Psoas muscle (tissue), 8 donors: ENCODE results near the gene RNF212. TPM values are rescaled to one million over a fixed set of nuclear protein-coding genes. Genes with fewer than 3 reads are reported as not detected.

Experiments
- ATAC-seq, 4 donors: fragments of 200-7000 bp; cut with Tn5 transposase; one replicate each; pipeline ENCODE4 v1.9.1; 2020; ENCODE audit warnings: moderate library complexity in 3 of 4, mild to moderate bottlenecking in 2 of 4
- DNase-seq, 2 donors: peaks; one replicate each; pipeline ENCODE4 v3.0.0-alpha.2; 2020
- H3K27ac ChIP-seq: fragments of 200-600 bp; one replicate; pipeline ENCODE4 v1.8.0; 2022
- H3K27me3 ChIP-seq, 3 donors: fragments of 200-600 bp in 1 of 3; one replicate each; pipeline versions ENCODE4 v1.6.1 to v1.8.0; 2013 to 2022; ENCODE audit warnings: low read length in 2 of 3, mild to moderate bottlenecking in 2 of 3, moderate library complexity in 1 of 3; ENCODE audit not compliant: insufficient read depth in 3 of 3
- H3K36me3 ChIP-seq, 2 donors: fragments of 200-600 bp in 1 of 2; one replicate each; pipeline versions ENCODE4 v1.6.1 to v1.8.0; 2013 to 2022; ENCODE audit warnings: low read depth in 1 of 2, mild to moderate bottlenecking in 1 of 2, moderate library complexity in 1 of 2; ENCODE audit not compliant: insufficient read depth in 1 of 2
- H3K4me1 ChIP-seq: fragments of 200-600 bp; one replicate; pipeline ENCODE4 v1.8.0; 2022
- H3K4me3 ChIP-seq: fragments of 200-600 bp; one replicate; pipeline ENCODE4 v1.8.0; 2022; ENCODE audit warnings: mild to moderate bottlenecking
- H3K9me3 ChIP-seq: fragments of 200-600 bp; one replicate; pipeline ENCODE4 v1.8.0; 2022
- WGBS, 3 donors: extraction: QIAGEN DNeasy Blood & Tissue Kit; methylation state at CpG; one replicate each; pipeline versions ENCODE4 v1.1.6 to v1.1.7; 2013; 5-methylcytosine and 5-hydroxymethylcytosine counted together
- intact Hi-C, 2 donors: fragments of 100-400 bp; cut with DNase I; formaldehyde crosslinking; loops; one replicate each; pipeline versions ENCODE4 v1.11.0 to v1.14.2; 2022
- polyA plus RNA-seq, 3 donors: library from polyadenylated mRNA; stranded (reverse); fragments of 200-250 nt; gene quantifications; one replicate each; pipeline ENCODE4 v1.2.3, GENCODE V29; 2013
- total RNA-seq, 4 donors: library from RNA; stranded (reverse); fragmentation: NEBNext Ultra II Directional in 2 of 4; extraction: Animal tissue kit (Norgen Biotek cat#: 25700) in 2 of 4; gene quantifications; one replicate each; pipeline versions ENCODE4 v1.2.1 to v1.2.4, GENCODE V29; 2021 to 2023
- TF ChIP-seq, protein P1 (sequence below): fragments of 200-600 bp; IDR thresholded peaks from one replicate; pipeline ENCODE4 v1.8.0; 2022; ENCODE audit warnings: antibody characterized with exemption
- donor health status: healthy with polysubstance abuse.
- donor health status: DM: no; HTN: no; CAD: no; lungs with moderate emphysema.
- donor health status: Bipolar disorder and iron deficiency.
- donor health status: healthy.
- donor health status: DM: yes; HTN: yes; CAD: no.
- donor health status: DM: no; HTN: no; CAD: no.
- donor health status: DM: no; HTN: no; CAD: no.
- donor health status: DM: yes; HTN: yes; CAD: no.

RNF212 gene
- total and polyA plus RNA-seq, 7 donors, result 0.03 to 1.5 (median 0.42) TPM

GRCh38 chr4:1074077-1074476 lies 39.3 kb downstream of the RNF212 start:
- peak in 1 of 4 donors; percentile 16 for ATAC-seq
- WGBS, 3 donors, result 81 to 89% (median 83%) methylated on average over 8 to 9 of the region's 9 CpGs

GRCh38 chr4:1072830-1073446 lies 40.4 kb downstream of the RNF212 start:
- ATAC-seq, result no peak
- 27 to 37% (median 32%) methylated on average over 11 of the region's 11 CpGs for WGBS, 3 donors
- H3K27ac ChIP-seq, result no peak overlapping the region
- intact Hi-C loops, result no loop called here
- H3K9me3 ChIP-seq, result no peaks in the 10 kb centered on the region
- no peaks in the 10 kb centered on the region for H3K4me1 ChIP-seq
- H3K4me3 ChIP-seq, result no peak overlapping the region
- peaks cover 0 to 35% (median 7%) of the 10 kb centered on the region in 3 donors for H3K27me3 ChIP-seq
- TF ChIP-seq, protein P1, sequence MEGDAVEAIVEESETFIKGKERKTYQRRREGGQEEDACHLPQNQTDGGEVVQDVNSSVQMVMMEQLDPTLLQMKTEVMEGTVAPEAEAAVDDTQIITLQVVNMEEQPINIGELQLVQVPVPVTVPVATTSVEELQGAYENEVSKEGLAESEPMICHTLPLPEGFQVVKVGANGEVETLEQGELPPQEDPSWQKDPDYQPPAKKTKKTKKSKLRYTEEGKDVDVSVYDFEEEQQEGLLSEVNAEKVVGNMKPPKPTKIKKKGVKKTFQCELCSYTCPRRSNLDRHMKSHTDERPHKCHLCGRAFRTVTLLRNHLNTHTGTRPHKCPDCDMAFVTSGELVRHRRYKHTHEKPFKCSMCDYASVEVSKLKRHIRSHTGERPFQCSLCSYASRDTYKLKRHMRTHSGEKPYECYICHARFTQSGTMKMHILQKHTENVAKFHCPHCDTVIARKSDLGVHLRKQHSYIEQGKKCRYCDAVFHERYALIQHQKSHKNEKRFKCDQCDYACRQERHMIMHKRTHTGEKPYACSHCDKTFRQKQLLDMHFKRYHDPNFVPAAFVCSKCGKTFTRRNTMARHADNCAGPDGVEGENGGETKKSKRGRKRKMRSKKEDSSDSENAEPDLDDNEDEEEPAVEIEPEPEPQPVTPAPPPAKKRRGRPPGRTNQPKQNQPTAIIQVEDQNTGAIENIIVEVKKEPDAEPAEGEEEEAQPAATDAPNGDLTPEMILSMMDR, result peak; percentile 40
- H3K36me3 ChIP-seq, result no peaks in the 10 kb centered on the region
- DNase-seq, result peak in 1 of 2 donors; percentile 39

More at GRCh38 chr4:1074077-1074476, 39.3 kb downstream of the RNF212 start:
- Histone ChIP-seq H3K27ac (no peak overlapping the region), H3K4me1 (no peaks in the 10 kb centered on the region), H3K9me3 (no peaks in the 10 kb centered on the region), H3K27me3 (peaks cover 0 to 36% (median 8%) of the 10 kb centered on the region in 3 donors), H3K36me3 (no peaks in the 10 kb centered on the region), H3K4me3 (no peak overlapping the region)
- TF ChIP-seq, protein P1, result no peak
- intact Hi-C loops, result no loop called here
- DNase-seq, result no peak

DNA sequence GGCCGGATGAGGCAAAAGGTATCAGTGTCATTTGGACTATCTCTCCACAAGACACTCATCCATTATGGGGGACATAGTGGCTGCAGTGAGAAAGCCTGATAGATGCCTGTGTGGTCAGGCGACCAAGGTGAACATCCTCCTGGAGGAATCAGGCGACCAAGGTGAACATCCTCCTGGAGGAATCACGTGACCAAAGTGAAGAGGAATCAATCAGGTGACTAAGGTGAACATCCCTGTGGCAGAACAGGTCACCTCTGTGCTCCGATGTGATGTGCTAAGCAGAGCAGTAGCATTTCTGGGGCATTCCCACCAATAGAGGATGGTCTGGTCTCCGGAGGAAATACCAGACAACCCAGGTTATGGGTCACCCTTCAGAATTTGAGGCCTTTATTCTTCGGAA lies 44.0 kb downstream of the RNF212 start:
- Histone ChIP-seq H3K36me3 (no peaks in the 10 kb centered on the region), H3K27me3 (peaks cover 0 to 34% (median 3%) of the 10 kb centered on the region in 3 donors), H3K4me1 (no peaks in the 10 kb centered on the region), H3K27ac (no peak overlapping the region), H3K9me3 (no peaks in the 10 kb centered on the region), H3K4me3 (no peak overlapping the region)
- WGBS, 3 donors, result 82 to 89% (median 86%) methylated on average over 7 of the region's 7 CpGs
- no peak for DNase-seq
- TF ChIP-seq, protein P1, result no peak
- ATAC-seq, result no peak
- intact Hi-C loops, result no loop called here

GRCh38 chr4:1065732-1066131 lies 47.6 kb downstream of the RNF212 start:
- no peaks in the 10 kb centered on the region for H3K9me3 ChIP-seq
- H3K36me3 ChIP-seq, result no peaks in the 10 kb centered on the region
- no peak for ATAC-seq
- 21 to 41% (median 21%) methylated on average over 4 of the region's 4 CpGs for WGBS, 3 donors
- H3K4me1 ChIP-seq, result no peaks in the 10 kb centered on the region
- TF ChIP-seq, protein P1, result no peak
- H3K27ac ChIP-seq, result no peak overlapping the region
- intact Hi-C loops, result no loop called here
- H3K27me3 ChIP-seq, result peaks cover 0 to 44% (median 5%) of the 10 kb centered on the region in 3 donors
- DNase-seq, result no peak
- H3K4me3 ChIP-seq, result no peak overlapping the region

GRCh38 chr4:1062419-1062818 lies 50.9 kb downstream of the RNF212 start:
- intact Hi-C loops, result no loop called here

More at GRCh38 chr4:1062419-1062818, 50.9 kb downstream of the RNF212 start:
- no peak overlapping the region for H3K4me3 ChIP-seq
- H3K27ac ChIP-seq, result no peak overlapping the region
- H3K9me3 ChIP-seq, result no peaks in the 10 kb centered on the region
- WGBS, 3 donors, result 63 to 69% (median 68%) methylated on average over 7 of the region's 7 CpGs
- H3K4me1 ChIP-seq, result no peaks in the 10 kb centered on the region
- peaks cover 0 to 58% (median 7%) of the 10 kb centered on the region in 3 donors for H3K27me3 ChIP-seq
- TF ChIP-seq, protein P1, result no peak
- DNase-seq (no peak), ATAC-seq (no peak)
- no peaks in the 10 kb centered on the region for H3K36me3 ChIP-seq
